Pancreas (tissue), 10 donors: Measurements from ENCODE around the gene PRR30. TPM values are rescaled to one million over a fixed set of nuclear protein-coding genes. Genes with fewer than 3 reads are reported as not detected.

Experiments used
- ATAC-seq, 4 donors: fragments of 200-7000 bp; cut with Tn5 transposase; one replicate each; pipeline versions ENCODE4 v1.8.0 to v1.9.1; 2020; ENCODE audit warnings: mild to moderate bottlenecking in 4 of 4, moderate library complexity in 4 of 4
- DNase-seq, 6 donors: peaks; one replicate each; pipeline ENCODE4 v3.0.0-alpha.2; 2020
- FAIRE-seq: peaks from 2 replicates; lab custom pipeline; 2012; peaks lifted over from hg19 to GRCh38; lab: Jason Lieb, UNC
- H3K27ac ChIP-seq, 4 donors: fragments of 200-600 bp; sonication (generic); 1 replicate in 3 of 4; 2 replicates in 1 of 4; pipeline versions ENCODE4 v1.5.0 to v1.8.0; 2020
- H3K27me3 ChIP-seq, 4 donors: fragments of 200-600 bp; one replicate each; pipeline ENCODE4 v1.8.0; 2021
- H3K36me3 ChIP-seq, 3 donors: fragments of 200-600 bp; sonication (generic) in 1 of 3; one replicate each; pipeline versions ENCODE4 v1.5.0 to v1.8.0; 2020 to 2021
- H3K4me1 ChIP-seq, 3 donors: fragments of 200-600 bp; one replicate each; pipeline ENCODE4 v1.8.0; 2021
- H3K4me3 ChIP-seq, 4 donors: fragments of 200-600 bp; sonication (generic) in 2 of 4; one replicate each; pipeline versions ENCODE4 v1.5.0 to v1.8.0; 2020 to 2021
- H3K9me3 ChIP-seq, 4 donors: fragments of 200-600 bp; one replicate each; pipeline ENCODE4 v1.8.0; 2021
- WGBS, 2 donors: extraction: QIAGEN DNeasy Blood & Tissue Kit; methylation state at CpG; one replicate each; pipeline ENCODE4 v1.1.7; 2013; 5-methylcytosine and 5-hydroxymethylcytosine counted together
- intact Hi-C, 3 donors: fragments of 100-400 bp; cut with DNase I; formaldehyde crosslinking; loops; one replicate each; pipeline versions ENCODE4 v1.11.1 to v1.14.2; 2022
- polyA plus RNA-seq, 2 donors: library from polyadenylated mRNA; stranded (reverse); fragments of 200-250 nt; gene quantifications; one replicate each; pipeline ENCODE4 v1.2.3, GENCODE V29; 2013
- total RNA-seq, 6 donors: library from RNA; stranded (reverse); fragmentation: NEBNext Ultra II Directional in 4 of 6; extraction: Animal tissue kit (Norgen Biotek cat#: 25700) in 4 of 6; gene quantifications; one replicate each; pipeline versions ENCODE4 v1.2.1 to v1.2.4, GENCODE V29; 2021 to 2023
- TF ChIP-seq, protein P1 (sequence below), 4 donors: fragments of 200-600 bp; sonication (generic) in 3 of 4; IDR thresholded peaks; one replicate each; pipeline versions ENCODE4 v1.5.0 to v1.8.0; 2021; ENCODE audit warnings: antibody characterized with exemption in 4 of 4
- donor health status: healthy with polysubstance abuse.
- donor health status: DM: no; HTN: no; CAD: no; lungs with moderate emphysema.
- donor health status: DM: no; HTN: no; CAD: no.
- donor health status: control.
- donor health status: control.
- donor health status: Bipolar disorder and iron deficiency.
- donor health status: DM: yes; HTN: yes; CAD: no.
- donor health status: DM: no; HTN: no; CAD: no.
- donor health status: DM: no; HTN: no; CAD: no.
- donor health status: DM: yes; HTN: yes; CAD: no.

The PRR30 gene
- total RNA-seq (not detected), polyA plus RNA-seq (not detected)

DNA sequence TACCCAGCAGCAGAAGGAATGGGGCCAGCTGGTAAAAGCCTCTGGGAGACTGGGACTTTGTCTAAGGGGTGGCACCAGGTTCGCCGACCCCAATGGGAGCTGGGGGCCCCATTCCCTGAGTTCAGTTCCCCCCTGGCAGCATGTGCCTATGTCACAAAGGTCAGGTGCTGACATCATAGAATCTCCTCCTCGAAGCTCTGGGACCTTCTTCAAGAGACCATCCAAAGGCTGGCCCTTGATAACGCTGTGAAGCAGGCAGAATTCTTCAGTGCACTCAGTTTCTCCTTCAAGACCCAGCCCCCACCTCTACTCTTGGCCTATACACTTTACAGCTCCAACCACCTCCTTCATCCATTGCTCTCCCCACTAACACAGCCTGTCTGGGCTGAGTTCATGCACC is at the start of gene PRR30:
Gene PRR30, minus strand, starts transcription at position 101 of the 400 bp plus-strand sequence. CDS start 1,081 bp downstream, outside the sequence.
- no peaks in the 10 kb centered on the region for H3K4me1 ChIP-seq
- WGBS, 2 donors = 66 to 75% methylated on average over 4 of the region's 4 CpGs
- DNase-seq (no peak), FAIRE-seq (no peak), ATAC-seq (no peak)
- H3K27me3 ChIP-seq = no peaks in the 10 kb centered on the region
- TF ChIP-seq, protein P1, sequence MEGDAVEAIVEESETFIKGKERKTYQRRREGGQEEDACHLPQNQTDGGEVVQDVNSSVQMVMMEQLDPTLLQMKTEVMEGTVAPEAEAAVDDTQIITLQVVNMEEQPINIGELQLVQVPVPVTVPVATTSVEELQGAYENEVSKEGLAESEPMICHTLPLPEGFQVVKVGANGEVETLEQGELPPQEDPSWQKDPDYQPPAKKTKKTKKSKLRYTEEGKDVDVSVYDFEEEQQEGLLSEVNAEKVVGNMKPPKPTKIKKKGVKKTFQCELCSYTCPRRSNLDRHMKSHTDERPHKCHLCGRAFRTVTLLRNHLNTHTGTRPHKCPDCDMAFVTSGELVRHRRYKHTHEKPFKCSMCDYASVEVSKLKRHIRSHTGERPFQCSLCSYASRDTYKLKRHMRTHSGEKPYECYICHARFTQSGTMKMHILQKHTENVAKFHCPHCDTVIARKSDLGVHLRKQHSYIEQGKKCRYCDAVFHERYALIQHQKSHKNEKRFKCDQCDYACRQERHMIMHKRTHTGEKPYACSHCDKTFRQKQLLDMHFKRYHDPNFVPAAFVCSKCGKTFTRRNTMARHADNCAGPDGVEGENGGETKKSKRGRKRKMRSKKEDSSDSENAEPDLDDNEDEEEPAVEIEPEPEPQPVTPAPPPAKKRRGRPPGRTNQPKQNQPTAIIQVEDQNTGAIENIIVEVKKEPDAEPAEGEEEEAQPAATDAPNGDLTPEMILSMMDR (IDR thresholded peaks at IDR 0.05) = no peak
- no peak within 1 kb of the TSS for H3K27ac ChIP-seq
- H3K9me3 ChIP-seq = no peaks in the 10 kb centered on the region
- H3K36me3 ChIP-seq = no peaks in the 10 kb centered on the region
- intact Hi-C loops = no loop called here
- H3K4me3 ChIP-seq = no peak within 1 kb of the TSS

GRCh38 chr2:27186613-27187345 is 47.6 kb upstream of the PRR30 start:
- no peak overlapping the region for H3K4me3 ChIP-seq
- no peak for DNase-seq
- no peaks in the 10 kb centered on the region for H3K36me3 ChIP-seq
- H3K9me3 ChIP-seq = no peaks in the 10 kb centered on the region
- intact Hi-C loops = no loop called here
- ATAC-seq = no peak
- no peaks in the 10 kb centered on the region for H3K27me3 ChIP-seq
- 55 to 65% methylated on average over 6 of the region's 6 CpGs for WGBS, 2 donors
- H3K27ac ChIP-seq = no peak overlapping the region
- TF ChIP-seq, protein P1 (IDR thresholded peaks at IDR 0.05) = no peak
- FAIRE-seq = no peak
- no peaks in the 10 kb centered on the region for H3K4me1 ChIP-seq

- Histone ChIP-seq H3K27me3 (peaks cover 0 to 5% (median 0%) of the 10 kb centered on the region in 4 donors), H3K36me3 (no peaks in the 10 kb centered on the region), H3K27ac (peak overlapping the region in 1 of 4 donors; percentile 30), H3K9me3 (no peaks in the 10 kb centered on the region), H3K4me3 (no peak overlapping the region), H3K4me1 (no peaks in the 10 kb centered on the region)
- intact Hi-C loops = no loop called here
- 28 to 42% methylated on average over 6 of the region's 6 CpGs for WGBS, 2 donors
- FAIRE-seq (no peak), DNase-seq (no peak), ATAC-seq (peak in 3 of 4 donors; percentile 53 to 62 (median 54))
- TF ChIP-seq, protein P1 (IDR thresholded peaks at IDR 0.05) = no peak
Measured at GRCh38 chr2:27185331-27186026, 46.3 kb upstream of the PRR30 start.

GRCh38 chr2:27184115-27184514 is 44.9 kb upstream of the PRR30 start:
- FAIRE-seq (no peak), DNase-seq (no peak), ATAC-seq (no peak)
- H3K4me1 ChIP-seq = no peaks in the 10 kb centered on the region
- WGBS, 2 donors = 58 to 66% methylated on average over 4 of the region's 4 CpGs
- no peaks in the 10 kb centered on the region for H3K9me3 ChIP-seq
- no peaks in the 10 kb centered on the region for H3K36me3 ChIP-seq
- intact Hi-C loops = no loop called here
- TF ChIP-seq, protein P1 (IDR thresholded peaks at IDR 0.05) = no peak
- H3K27me3 ChIP-seq = peaks cover 0 to 6% (median 0%) of the 10 kb centered on the region in 4 donors
- no peak overlapping the region for H3K4me3 ChIP-seq
- H3K27ac ChIP-seq = no peak overlapping the region
